ENCODE measurements around the gene CCL23.

DNA sequence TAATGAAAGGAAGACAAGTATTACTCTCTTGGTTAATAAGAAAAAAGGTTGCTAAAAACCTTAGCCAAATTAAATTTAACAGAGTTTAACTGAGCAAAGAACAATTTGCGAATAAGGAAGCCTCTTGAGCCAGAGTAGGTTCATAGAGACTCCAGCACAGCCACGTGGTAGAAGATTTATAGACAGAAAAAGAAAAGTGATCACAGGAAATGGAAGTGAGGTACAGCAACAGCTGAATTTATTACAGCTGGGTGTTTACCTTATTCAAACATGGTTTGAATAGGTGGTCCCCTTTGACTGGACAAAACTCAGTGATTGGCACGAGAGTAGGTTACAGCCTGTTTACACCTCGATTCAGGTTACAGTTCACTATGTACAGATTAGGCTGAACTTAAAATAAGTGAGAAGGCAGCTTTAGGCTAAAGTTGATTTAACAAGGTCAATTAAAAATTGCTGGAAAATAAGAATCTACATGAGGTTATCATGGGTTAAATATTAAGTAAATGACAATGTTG, 13.1 kb downstream of the CCL23 start:
- TF ChIP-seq, protein P1, sequence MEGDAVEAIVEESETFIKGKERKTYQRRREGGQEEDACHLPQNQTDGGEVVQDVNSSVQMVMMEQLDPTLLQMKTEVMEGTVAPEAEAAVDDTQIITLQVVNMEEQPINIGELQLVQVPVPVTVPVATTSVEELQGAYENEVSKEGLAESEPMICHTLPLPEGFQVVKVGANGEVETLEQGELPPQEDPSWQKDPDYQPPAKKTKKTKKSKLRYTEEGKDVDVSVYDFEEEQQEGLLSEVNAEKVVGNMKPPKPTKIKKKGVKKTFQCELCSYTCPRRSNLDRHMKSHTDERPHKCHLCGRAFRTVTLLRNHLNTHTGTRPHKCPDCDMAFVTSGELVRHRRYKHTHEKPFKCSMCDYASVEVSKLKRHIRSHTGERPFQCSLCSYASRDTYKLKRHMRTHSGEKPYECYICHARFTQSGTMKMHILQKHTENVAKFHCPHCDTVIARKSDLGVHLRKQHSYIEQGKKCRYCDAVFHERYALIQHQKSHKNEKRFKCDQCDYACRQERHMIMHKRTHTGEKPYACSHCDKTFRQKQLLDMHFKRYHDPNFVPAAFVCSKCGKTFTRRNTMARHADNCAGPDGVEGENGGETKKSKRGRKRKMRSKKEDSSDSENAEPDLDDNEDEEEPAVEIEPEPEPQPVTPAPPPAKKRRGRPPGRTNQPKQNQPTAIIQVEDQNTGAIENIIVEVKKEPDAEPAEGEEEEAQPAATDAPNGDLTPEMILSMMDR (IDR thresholded peaks at IDR 0.05) = no peak
- TF ChIP-seq EP300 (IDR thresholded peaks at IDR 0.05) = no peak
